IMR-90 (cell line): ENCODE results near the gene LYRM4.

Experiments
- BHLHE40 ChIP-seq: fragments of 150-350 bp; IDR thresholded peaks from 2 replicates; pipeline ENCODE4 v1.6.1; 2016; ENCODE audit warnings: mild to moderate bottlenecking, low read depth, low read length
- CTCF ChIP-seq: conservative IDR thresholded peaks from 2 replicates; pipeline ENCODE4 v1.5.1; 2012; ENCODE audit warnings: mild to moderate bottlenecking, low read depth, low read length, improper control_type of control experiment
- FOS ChIP-seq: fragments of 150-350 bp; IDR thresholded peaks from 2 replicates; pipeline ENCODE4 v1.6.1; 2016; ENCODE audit warnings: low read depth, low read length
- MAFK ChIP-seq: IDR thresholded peaks from 2 replicates; pipeline ENCODE4 v1.6.1; 2012; ENCODE audit warnings: low read depth, low read length, improper control_type of control experiment
- MAZ ChIP-seq: IDR thresholded peaks from 2 replicates; pipeline ENCODE4 v1.6.1; 2012; ENCODE audit warnings: low read depth, mild to moderate bottlenecking, low read length, improper control_type of control experiment, moderate library complexity, borderline replicate concordance
- POLR2A ChIP-seq: IDR thresholded peaks from 2 replicates; pipeline ENCODE4 v1.6.1; 2012; ENCODE audit warnings: mild to moderate bottlenecking, low read depth, low read length
- RAD21 ChIP-seq: IDR thresholded peaks from 2 replicates; pipeline ENCODE4 v1.6.1; 2012; ENCODE audit warnings: low read length, improper control_type of control experiment
- RCOR1 ChIP-seq: IDR thresholded peaks from 2 replicates; pipeline ENCODE4 v1.6.1; 2012; ENCODE audit warnings: mild to moderate bottlenecking, low read length, improper control_type of control experiment; ENCODE audit not compliant: insufficient replicate concordance
- RFX5 ChIP-seq: IDR thresholded peaks from 2 replicates; pipeline ENCODE4 v1.8.0; 2012; ENCODE audit warnings: low read depth, mild to moderate bottlenecking, low read length, moderate library complexity
- SMC3 ChIP-seq: fragments of 150-350 bp; IDR thresholded peaks from 2 replicates; pipeline ENCODE4 v1.6.1; 2016; ENCODE audit warnings: low read depth, mild to moderate bottlenecking, antibody characterized with exemption, low read length, moderate library complexity
- USF2 ChIP-seq: fragments of 150-350 bp; IDR thresholded peaks from 2 replicates; pipeline ENCODE4 v1.6.1; 2017; ENCODE audit warnings: mild to moderate bottlenecking, antibody characterized with exemption, low read length, low read depth

- no peak for TF ChIP-seq POLR2A
- no peak for TF ChIP-seq CTCF
- no peak for TF ChIP-seq BHLHE40
- no peak for TF ChIP-seq MAZ
- no peak for TF ChIP-seq RCOR1
- no peak for TF ChIP-seq MAFK
- no peak for TF ChIP-seq USF2
- no peak for TF ChIP-seq SMC3
- no peak for TF ChIP-seq RFX5
- no peak for TF ChIP-seq RAD21
- no peak for TF ChIP-seq FOS
Measured at GRCh38 chr6:5199283-5199682, 61.5 kb downstream of the LYRM4 start.
